SK-N-SH (cell line): ENCODE results near the gene BTBD10. TPM values are rescaled to one million over a fixed set of nuclear protein-coding genes. Genes with fewer than 3 reads are reported as not detected.

Experiments
- CTCF ChIA-PET: fragments of 300-600, 350-600 bp; formaldehyde crosslinking; extraction: SDS; loops from one replicate; lab custom pipeline; 2021; lab: Yijun Ruan, JAX
- POLR2A ChIA-PET: fragments of 350-600 bp; sonication (Branson Sonifier 250); formaldehyde crosslinking; extraction: SDS; loops from one replicate; lab custom pipeline; 2020; ENCODE audit warnings: antibody characterized with exemption, inconsistent platforms; lab: Yijun Ruan, JAX
- DNase-seq: peaks from one replicate; pipeline ENCODE4 v3.0.0; 2012
- H2AFZ ChIP-seq: fragments of 200-600 bp; sonication (generic); 2 replicates; pipeline ENCODE4 v1.8.1; 2016; ENCODE audit warnings: antibody characterized with exemption, mild to moderate bottlenecking, low read depth
- H3F3A ChIP-seq: fragments of 200-600 bp; sonication (generic); replicated peaks from 2 replicates; pipeline ENCODE3; 2016; ENCODE audit warnings: antibody characterized with exemption, mild to moderate bottlenecking; ENCODE audit not compliant: insufficient read depth
- H3K27ac ChIP-seq, 2 experiments: fragments of 200-500 bp in 1 of 2; fragments of 200-600 bp in 1 of 2; sonication (Bioruptor generic) in 1 of 2; sonication (generic), shearing (Covaris generic) in 1 of 2; 2 replicates each; pipeline versions ENCODE4 v1.5.1 to v1.6.1; 2014 to 2016; ENCODE audit warnings: low read depth in 2 of 2, inconsistent platforms in 1 of 2, low read length in 1 of 2, mild to moderate bottlenecking in 1 of 2, mixed read lengths in 1 of 2
- H3K27me3 ChIP-seq: fragments of 200-600 bp; sonication (generic), shearing (Covaris generic); 2 replicates; pipeline ENCODE4 v1.6.1; 2016; ENCODE audit warnings: mixed run types; ENCODE audit not compliant: insufficient read depth
- H3K36me3 ChIP-seq, 2 experiments: fragments of 200-500 bp in 1 of 2; fragments of 200-600 bp in 1 of 2; sonication (Bioruptor generic) in 1 of 2; sonication (generic) in 1 of 2; replicated peaks in 1 of 2; 2 replicates each; pipeline versions ENCODE3 to v1.5.1; 2014 to 2016; ENCODE audit warnings: low read length in 1 of 2, mild to moderate bottlenecking in 1 of 2; ENCODE audit not compliant: insufficient read depth in 2 of 2, control insufficient read depth in 1 of 2
- H3K4me1 ChIP-seq, 2 experiments: fragments of 200-500 bp in 1 of 2; fragments of 200-600 bp in 1 of 2; sonication (Bioruptor generic) in 1 of 2; sonication (generic), shearing (Covaris generic) in 1 of 2; 2 replicates each; pipeline versions ENCODE4 v1.5.1 to v1.6.1; 2014 to 2016; ENCODE audit warnings: low read depth in 1 of 2, low read length in 1 of 2, mixed run types in 1 of 2; ENCODE audit not compliant: insufficient read depth in 2 of 2, control insufficient read depth in 1 of 2
- H3K4me2 ChIP-seq: fragments of 200-600 bp; sonication (generic), shearing (Covaris generic); 2 replicates; pipeline ENCODE4 v1.6.1; 2017; ENCODE audit warnings: mixed run types
- H3K4me3 ChIP-seq, 2 experiments: fragments of 200-500 bp in 1 of 2; fragments of 200-600 bp in 1 of 2; sonication (Bioruptor generic) in 1 of 2; sonication (generic), shearing (Covaris generic) in 1 of 2; 2 replicates each; pipeline versions ENCODE4 v1.5.1 to v1.8.1; 2014 to 2016; ENCODE audit warnings: low read depth in 2 of 2, inconsistent platforms in 1 of 2, low read length in 1 of 2, mild to moderate bottlenecking in 1 of 2, mixed read lengths in 1 of 2, moderate library complexity in 1 of 2
- H3K79me2 ChIP-seq: fragments of 200-600 bp; sonication (generic); 2 replicates; pipeline ENCODE4 v1.8.1; 2017; ENCODE audit warnings: mild to moderate bottlenecking; ENCODE audit not compliant: insufficient read depth
- H3K9ac ChIP-seq: fragments of 200-600 bp; sonication (generic); 2 replicates; pipeline ENCODE4 v1.6.1; 2017; ENCODE audit warnings: mixed run types
- H3K9me2 ChIP-seq: fragments of 200-600 bp; sonication (generic); 2 replicates; pipeline ENCODE4 v1.6.1; 2017; ENCODE audit warnings: mixed run types
- H3K9me3 ChIP-seq: fragments of 200-600 bp; sonication (generic); 2 replicates; pipeline ENCODE4 v1.6.1; 2017; ENCODE audit warnings: mixed run types, mild to moderate bottlenecking, moderate library complexity
- H4K20me1 ChIP-seq: fragments of 200-600 bp; sonication (generic); 2 replicates; pipeline ENCODE4 v1.6.1; 2017; ENCODE audit warnings: mild to moderate bottlenecking, mixed run types; ENCODE audit not compliant: insufficient read depth
- CTCF ChIP-seq: fragments of 200-600 bp; sonication (generic); IDR thresholded peaks from 2 replicates; pipeline ENCODE4 v1.6.1; 2017; ENCODE audit warnings: antibody characterized with exemption, mild to moderate bottlenecking, moderate library complexity
- FOSL2 ChIP-seq: IDR thresholded peaks from 2 replicates; pipeline ENCODE4 v1.4.0; 2012; ENCODE audit warnings: low read depth, mild to moderate bottlenecking, moderate library complexity, borderline replicate concordance
- FOXJ3 ChIP-seq: sonication (generic); formaldehyde crosslinking; IDR thresholded peaks from 2 replicates; pipeline ENCODE4 v1.5.1; 2020; ENCODE audit warnings: mild to moderate bottlenecking, missing genetic modification reagents
- GABPA ChIP-seq: IDR thresholded peaks from 2 replicates; pipeline ENCODE4 v1.4.0; 2012; ENCODE audit warnings: low read depth, mild to moderate bottlenecking
- IRF3 ChIP-seq: fragments of 150-350 bp; IDR thresholded peaks from 2 replicates; pipeline ENCODE4 v1.6.1; 2016; ENCODE audit warnings: mild to moderate bottlenecking, low read depth, low read length
- JUND ChIP-seq: IDR thresholded peaks from 2 replicates; pipeline ENCODE4 v1.4.0; 2012
- MXI1 ChIP-seq: IDR thresholded peaks from 2 replicates; pipeline ENCODE4 v1.6.1; 2012; ENCODE audit warnings: mild to moderate bottlenecking, low read depth, low read length, improper control_type of control experiment
- NRF1 ChIP-seq: IDR thresholded peaks from 2 replicates; pipeline ENCODE4 v1.6.1; 2012; ENCODE audit warnings: low read depth, mild to moderate bottlenecking, low read length
- RCOR1 ChIP-seq: fragments of 150-350 bp; IDR thresholded peaks from 2 replicates; pipeline ENCODE4 v1.6.1; 2017; ENCODE audit warnings: antibody characterized with exemption, low read length
- RFX5 ChIP-seq: IDR thresholded peaks from 2 replicates; pipeline ENCODE4 v1.6.1; 2012; ENCODE audit warnings: mild to moderate bottlenecking, improper control_type of control experiment, low read length
- RXRA ChIP-seq: IDR thresholded peaks from 2 replicates; pipeline ENCODE4 v1.4.0; 2012; ENCODE audit warnings: low read depth, mild to moderate bottlenecking, borderline replicate concordance
- SMC3 ChIP-seq: IDR thresholded peaks from 2 replicates; pipeline ENCODE4 v1.6.1; 2012; ENCODE audit warnings: low read depth, low read length, improper control_type of control experiment
- ZBTB33 ChIP-seq: IDR thresholded peaks from 2 replicates; pipeline ENCODE4 v1.4.0; 2012; ENCODE audit warnings: low read depth, borderline replicate concordance
- WGBS: methylation state at CpG from one replicate; pipeline ENCODE4 v1.1.6; 2017; ENCODE audit warnings: low lambda C conversion rate; 5-methylcytosine and 5-hydroxymethylcytosine counted together
- polyA plus RNA-seq, 3 experiments: library from polyadenylated mRNA; depleted of rRNA; stranded (reverse); fragments of >200 nt; gene quantifications; 2 replicates each; pipeline ENCODE4 v1.2.3, GENCODE V29; 2012
- TF ChIP-seq, protein P1 (sequence below): IDR thresholded peaks from 2 replicates; pipeline ENCODE4; 2012

BTBD10 gene
- polyA plus RNA-seq, 1 of the 3 experiments (the other 2 are of a cell fraction): 23.0 TPM

GRCh38 chr11:13343067-13343466, 120.0 kb downstream of the BTBD10 start:
- 0 out of 2 replicates have a peak, but pooled peaks cover 7% of the 10 kb centered on the region for H3K79me2 ChIP-seq
- CTCF ChIA-PET: interaction anchor here (0.6 to 12.9 kb wide), 32 partner anchors 8 to 1054 kb away, joined by 3 to 237 read pairs (median 5); no protein-coding TSS in a partner anchor
- peaks cover 8% of the 10 kb centered on the region for H3F3A ChIP-seq
- H4K20me1 ChIP-seq: no peaks in the 10 kb centered on the region
- H3K36me3 ChIP-seq: no peaks in the 10 kb centered on the region
- no peak overlapping the region for H3K27ac ChIP-seq
- TF ChIP-seq MXI1 (no peak), ZBTB33 (no peak), JUND (no peak), RFX5 (no peak), RCOR1 (no peak), FOSL2 (no peak), GABPA (no peak), CTCF (no peak), FOXJ3 (CRISPR knock-in tag) (no peak), SMC3 (no peak), NRF1 (no peak), IRF3 (no peak), RXRA (no peak)
- TF ChIP-seq, protein P1, sequence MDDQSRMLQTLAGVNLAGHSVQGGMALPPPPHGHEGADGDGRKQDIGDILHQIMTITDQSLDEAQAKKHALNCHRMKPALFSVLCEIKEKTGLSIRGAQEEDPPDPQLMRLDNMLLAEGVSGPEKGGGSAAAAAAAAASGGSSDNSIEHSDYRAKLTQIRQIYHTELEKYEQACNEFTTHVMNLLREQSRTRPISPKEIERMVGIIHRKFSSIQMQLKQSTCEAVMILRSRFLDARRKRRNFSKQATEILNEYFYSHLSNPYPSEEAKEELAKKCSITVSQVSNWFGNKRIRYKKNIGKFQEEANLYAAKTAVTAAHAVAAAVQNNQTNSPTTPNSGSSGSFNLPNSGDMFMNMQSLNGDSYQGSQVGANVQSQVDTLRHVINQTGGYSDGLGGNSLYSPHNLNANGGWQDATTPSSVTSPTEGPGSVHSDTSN: no peak
- H3K4me1 ChIP-seq: peaks cover 10 to 11% of the 10 kb centered on the region in 2 experiments; a peak in 3 of 4 replicates
- 87% methylated on average over 4 of the region's 4 CpGs for WGBS
- DNase-seq: no peak
- no peaks in the 10 kb centered on the region for H3K9me2 ChIP-seq
- H2AFZ ChIP-seq: no peak overlapping the region
- H3K9ac ChIP-seq: no peak overlapping the region
- POLR2A ChIA-PET: no interaction called here
- H3K27me3 ChIP-seq: no peaks in the 10 kb centered on the region
- no peak overlapping the region for H3K4me3 ChIP-seq
- H3K9me3 ChIP-seq: no peaks in the 10 kb centered on the region
- H3K4me2 ChIP-seq: no peak overlapping the region
